Fibroblast of the conjunctiva (primary cell): Measurements from ENCODE around the gene FAM83G.

Source experiments
- DNase-seq: peaks from one replicate; pipeline ENCODE4 v3.0.0-alpha.2; 2010; ENCODE audit warnings: low read depth

Gene FAM83G

DNA sequence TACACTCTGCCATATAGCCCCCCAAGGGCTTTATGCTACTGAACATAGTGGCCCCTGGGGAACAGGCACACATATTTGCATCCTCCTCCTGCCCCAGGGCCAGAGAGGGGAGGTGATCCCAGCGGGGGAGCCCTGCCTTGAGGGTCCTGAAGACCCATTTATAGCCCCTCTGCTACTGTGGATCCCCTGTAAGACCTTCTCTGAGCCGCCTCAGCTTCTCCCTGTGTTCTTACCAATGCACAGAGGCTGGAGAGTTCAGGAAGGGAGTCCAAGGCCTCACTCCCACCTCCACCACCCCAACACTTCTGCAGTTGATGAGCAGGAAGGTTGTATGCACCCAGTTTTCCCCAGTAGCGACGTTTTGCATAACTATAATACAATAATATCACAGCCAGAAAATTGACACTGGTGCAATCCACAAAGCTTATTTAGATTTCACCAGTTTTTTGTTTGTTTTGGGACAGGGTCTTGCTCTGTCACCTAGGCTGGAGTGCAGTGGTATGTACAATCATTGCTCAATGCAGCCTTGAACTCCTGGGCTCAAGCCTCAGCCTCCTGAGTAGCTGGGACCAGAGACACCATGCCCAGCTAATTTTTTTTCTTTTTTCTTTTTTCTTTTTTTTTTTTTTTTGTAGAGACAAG is 1.3 kb upstream of the FAM83G start:
- no peak for DNase-seq

DNA sequence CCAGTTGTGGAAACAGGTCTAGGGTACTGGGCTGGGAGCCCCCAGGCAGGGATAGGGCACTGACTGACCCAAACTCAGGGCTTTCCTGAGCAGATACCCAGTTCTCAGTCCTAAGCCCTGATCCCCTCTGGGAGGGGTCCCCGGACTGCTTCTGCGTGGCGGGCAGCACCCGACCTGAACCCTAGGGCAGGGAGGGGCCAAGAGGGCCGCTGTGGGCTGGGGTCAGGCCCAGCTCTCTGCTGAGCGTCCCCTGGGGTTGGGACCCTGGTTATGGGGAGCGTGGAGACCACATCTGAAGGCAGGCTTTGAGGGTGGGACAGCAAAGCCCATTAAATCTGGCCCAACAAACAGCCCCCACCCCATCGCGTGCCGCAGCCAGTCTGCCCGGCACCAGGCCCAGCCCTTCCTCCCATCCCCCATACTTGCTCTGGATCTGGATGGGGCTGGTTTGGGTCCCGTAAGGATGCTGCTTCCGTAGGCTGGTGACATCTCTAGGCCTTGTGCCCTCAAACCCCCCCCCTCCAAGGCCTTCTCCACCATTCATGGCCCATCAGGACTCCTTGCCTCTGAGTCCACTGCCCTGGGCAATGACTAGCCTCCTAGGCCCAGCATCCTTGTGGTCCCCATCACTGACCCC is 691 bp upstream of the FAM83G start:
- DNase-seq, result no peak

DNA sequence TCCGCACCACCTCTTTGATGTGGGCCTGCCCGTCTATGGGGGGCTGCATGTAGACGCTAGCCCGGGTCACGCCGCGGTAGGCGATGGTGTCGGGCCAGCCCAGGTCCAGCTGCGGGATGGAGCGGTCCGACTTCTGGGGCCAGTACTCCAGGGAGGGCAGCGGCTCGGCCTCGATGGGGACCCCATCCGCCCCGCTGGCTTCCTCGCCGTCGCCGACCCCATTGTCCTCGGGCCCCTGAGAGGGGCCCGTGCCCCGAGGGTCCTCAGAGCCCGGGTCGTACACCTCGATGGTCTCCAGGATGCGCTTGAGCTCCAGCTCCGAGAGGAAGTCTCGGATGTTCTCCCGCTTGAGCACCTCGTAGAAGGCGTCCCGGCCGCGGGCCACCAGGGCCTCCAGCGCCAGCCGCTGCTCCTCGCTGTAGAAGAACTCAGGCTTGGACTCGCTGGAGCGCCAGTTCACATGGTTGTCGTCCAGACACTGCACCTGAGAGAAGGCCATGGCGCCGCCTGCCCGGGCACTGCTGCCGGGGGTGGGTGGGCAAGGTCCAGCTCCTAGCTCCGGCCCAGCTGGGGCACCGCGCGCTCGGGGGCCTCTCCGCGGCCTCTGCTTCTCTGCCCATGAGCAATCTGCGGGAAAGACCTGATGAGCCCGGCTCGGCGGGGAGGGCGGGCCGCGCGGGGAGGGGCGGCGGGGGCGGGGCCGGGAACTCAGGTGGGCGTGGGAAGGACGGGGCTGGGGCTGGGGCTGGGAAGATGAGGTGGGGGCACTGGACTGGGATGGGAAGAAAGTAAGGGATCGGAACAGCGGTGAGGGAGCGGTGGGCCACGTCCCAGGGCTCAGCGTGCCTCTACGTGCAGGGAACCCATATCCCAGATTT is 782 bp downstream of the FAM83G start:
- no peak for DNase-seq

DNA sequence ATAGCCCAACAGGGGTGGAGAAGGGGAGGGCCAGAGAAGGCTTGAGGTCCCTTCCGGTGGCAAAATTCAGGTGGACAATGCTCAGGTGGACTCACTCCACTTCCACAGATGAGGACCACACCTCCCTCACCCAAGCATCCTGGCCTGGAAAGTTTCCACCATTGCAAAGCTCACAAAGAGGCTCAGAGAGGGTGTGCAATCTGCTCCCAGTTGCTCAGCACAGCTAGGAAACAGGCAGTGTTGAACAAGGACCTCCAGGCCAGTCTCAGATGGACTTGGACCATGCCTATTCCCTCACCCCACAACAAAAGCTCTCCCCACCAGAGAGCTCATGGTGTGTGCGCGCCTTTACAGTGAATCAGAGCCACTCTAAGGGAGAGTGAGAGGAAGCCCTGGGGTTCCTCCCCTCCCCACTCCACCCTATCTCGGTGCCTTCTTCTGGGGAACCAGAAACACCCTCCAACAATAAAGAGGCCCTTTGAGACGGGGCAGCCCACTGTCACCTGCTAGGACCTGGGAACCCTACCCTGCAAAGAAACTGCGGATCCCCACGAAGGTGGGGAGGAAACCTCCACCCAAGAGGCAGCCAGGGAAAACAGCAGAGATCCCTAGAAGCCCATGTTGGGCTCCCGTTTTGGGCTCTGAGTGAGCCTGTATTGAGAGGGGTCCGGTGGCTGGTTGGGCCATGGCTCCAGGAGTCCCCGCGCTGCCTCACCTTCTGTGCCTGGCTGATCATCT is 1.6 kb downstream of the FAM83G start:
- no peak for DNase-seq

DNA sequence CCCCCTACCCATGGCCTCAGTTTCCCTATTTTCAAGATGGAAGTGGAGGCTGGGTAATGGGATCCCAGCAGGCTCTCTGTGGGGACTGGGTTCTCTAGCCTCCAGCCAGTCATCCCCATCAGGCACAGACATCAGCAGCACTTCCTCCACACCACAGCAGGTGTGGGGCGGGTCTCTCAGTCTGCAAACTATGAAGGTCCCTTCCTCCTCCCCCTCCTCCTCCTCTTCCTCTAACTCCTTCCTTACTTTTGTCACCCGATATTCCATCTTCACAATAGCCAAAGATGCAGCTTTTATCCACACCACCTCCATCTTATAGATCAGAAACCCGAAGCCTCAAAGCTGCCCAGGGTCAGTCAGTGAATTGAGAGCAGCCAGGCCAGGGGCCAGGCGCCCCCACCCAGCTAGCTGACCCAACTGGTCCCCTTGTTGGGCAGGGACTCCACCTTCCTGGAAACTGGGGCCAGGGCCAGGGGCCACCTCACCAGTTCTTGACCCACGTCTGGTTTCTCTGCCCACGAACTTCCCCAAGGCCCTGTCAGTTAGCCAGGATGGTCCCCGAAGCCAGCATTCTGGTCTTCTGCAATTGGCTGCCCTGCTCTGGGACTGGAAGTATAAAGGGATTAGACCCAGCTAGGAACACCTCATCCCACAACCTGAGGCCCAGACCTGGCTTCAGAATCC is 2.5 kb downstream of the FAM83G start:
- DNase-seq, result no peak

DNA sequence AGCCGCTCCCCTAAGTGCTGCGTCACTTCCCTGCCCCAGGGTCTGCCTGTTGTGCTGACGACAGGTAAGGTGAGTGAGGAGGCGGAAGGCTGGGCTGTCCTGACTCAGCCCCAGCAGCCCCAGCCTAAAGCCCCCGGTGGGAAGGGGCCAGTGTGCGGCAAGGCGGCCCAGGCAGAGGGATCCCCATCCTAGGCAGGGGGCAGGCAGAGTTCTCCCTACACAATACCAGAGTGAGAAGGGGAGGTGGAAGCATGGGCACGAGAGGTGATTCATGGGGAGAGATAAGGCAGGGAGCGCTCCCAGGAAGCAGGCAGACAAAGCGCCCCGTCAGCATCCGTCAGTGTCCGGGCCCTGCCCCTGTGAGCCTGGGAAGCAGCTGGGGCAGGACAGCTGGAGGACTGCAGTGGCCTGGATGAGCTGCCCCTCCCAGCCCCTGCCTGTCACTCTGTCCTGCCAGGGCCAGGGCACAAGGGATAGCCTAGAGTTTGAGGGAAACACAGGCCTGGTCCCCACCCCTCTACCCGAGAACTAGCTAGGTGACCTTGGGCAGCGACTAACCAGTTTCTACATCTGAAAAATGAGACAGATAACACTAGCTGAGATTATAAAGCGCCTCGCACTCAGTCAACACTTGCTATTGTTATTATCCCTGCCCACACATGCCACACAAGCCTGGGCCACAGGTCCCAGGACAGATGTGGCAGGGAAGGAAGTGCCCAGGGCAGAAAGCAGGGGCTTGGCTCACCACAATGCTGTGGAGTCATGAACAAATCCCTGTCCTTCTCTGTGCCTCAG is 3.8 kb downstream of the FAM83G start:
- DNase-seq, result no peak

DNA sequence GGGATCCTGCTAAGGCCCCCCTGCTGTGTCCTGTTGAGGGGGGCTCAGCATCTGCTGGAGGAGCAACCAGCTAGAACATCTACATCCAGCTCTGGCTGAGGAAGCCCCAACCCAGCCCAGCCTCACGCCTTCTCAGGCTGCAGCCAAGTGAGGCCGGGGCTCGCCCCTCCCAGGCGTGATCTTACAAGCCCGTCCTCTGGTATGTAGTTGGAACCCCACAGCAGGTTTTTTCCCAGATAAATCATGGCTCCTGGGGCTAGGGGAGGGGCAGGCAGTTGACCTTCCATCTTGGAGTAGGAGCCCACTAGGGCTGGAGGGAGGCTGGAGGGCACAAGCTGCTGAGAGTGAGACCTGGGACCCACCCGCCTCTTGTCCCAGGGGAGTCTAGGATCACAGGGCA is 4.7 kb downstream of the FAM83G start:
- DNase-seq, result no peak

DNA sequence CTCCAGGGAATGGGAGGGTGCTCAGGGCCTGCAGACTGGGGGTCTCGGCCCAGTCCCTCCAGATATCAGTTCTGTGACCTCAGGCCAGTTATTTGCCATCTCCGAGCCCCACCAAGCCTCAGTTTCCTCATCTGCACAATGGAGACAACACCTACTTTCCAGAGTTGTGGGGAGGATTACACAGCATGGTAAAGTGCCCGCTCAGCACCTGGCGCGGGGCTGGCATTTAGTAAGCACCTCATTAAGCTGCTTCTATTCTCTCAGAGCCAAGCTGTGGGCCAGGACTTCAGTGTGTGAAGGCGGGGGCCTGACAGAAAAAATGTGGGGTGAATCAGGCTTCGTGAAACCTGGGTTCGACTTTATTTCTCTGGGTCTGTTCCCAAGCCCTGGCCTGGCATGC is 5.2 kb downstream of the FAM83G start:
- DNase-seq, result no peak

DNA sequence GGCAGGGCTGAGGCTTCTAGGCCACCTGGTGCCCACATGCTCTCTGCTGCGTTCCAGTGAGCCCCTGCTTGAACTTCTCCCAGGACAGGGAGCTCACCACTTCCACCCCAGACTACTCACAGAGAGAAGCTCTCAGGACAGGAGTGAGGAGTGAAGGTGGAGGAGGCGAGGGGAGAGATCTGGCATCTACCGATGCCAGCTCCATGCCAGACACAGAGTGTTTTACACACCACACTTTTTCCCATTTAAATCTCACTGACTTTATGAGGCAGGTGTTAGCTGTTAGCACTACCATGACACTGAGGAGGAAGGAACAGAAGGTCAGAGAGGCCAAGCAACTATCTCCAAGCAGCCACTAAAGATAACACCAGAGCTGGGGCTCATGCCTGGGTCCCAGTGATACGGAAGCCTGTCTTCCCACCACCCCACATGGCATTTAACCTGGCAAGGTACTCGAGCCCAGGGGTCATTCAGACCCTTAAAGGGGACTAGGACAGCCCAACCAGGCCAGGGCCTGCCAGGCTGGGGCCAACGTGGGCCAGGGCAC is 6.8 kb downstream of the FAM83G start:
- no peak for DNase-seq

DNA sequence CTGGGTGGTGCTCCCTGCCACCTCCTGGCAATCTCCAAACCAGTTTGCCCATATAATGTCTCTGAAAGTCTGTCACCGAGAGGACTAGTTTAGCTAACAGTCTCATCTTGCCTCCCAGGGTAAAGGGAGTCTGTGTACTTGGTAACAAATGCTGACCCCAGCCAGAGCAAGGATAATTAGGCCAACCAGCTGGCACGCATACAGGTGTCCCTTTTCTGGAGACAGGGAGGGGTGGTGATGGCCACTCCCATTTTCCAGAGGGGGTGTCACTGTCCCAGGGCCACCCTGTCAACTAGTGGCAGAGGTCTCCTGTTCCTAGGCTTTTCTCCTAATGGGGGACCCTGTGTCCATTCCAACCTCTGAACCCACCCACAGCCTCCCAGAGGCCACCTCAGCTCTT is 8.1 kb downstream of the FAM83G start:
- DNase-seq, result no peak

DNA sequence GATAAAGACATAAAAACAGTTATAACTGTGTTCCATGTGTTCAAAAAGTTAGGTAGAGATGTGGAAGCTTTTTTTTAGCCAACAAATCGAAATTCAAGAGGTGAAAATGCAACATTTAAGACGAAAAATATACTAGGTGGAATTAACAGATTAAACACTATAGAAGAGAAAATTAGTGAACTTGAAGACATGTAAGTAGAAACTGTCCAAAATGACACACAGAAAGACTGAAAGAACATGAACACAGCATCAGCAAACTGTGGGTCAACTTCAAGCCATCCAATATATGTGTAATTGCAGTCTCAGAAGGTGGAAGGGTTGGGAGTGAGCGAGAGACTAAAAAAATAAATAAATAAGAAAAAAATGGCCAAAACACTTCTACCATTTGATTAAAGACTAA is 9.3 kb downstream of the FAM83G start:
- DNase-seq, result no peak

DNA sequence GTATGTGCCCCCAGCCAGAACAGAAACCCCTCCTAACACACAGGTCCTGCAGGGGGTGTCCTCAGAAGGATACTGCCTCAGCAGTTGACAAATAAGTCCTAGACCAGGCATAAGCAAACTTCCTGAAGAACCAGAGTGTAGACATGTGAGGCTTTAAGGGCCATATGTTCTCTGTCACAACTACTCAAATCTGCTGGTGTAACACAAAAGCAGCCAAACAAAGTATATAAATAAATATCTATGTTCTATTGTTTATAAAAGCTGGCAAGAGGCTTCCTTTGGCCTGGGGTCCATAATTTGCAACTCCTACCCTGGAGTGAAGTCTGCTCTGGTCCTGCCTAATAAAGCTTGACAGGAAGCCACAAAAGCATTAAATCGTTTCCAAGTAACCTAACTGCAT is 9.9 kb downstream of the FAM83G start:
- no peak for DNase-seq

DNA sequence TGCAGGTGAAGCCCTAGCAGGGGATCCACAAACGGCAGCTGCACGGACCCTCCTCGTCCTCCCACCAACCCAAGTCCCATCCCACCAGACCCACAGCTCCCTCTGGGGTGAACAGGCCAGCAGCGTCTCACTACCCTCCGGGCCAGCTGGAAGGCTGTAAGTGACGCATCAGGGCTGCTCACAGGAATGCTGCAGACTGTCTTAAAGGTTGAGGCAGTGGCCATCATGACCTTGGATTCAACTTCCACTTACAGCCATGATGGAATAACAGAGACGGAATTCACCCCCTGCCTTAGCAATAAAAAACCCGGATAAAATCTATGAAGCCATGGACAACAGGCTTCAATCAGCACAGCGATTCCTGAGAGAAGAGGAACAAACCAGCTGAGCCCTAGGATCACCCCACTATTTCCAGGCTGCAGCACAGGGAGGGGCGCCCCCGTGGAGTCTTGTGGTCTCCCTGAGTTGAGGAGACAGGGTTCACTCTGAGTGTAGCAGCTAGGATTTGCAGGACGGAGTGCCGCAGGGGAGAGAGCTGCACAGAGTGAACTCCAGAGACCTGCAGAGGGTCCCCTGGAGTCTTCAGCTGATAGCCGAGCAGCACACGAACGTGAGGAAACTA is 10.5 kb downstream of the FAM83G start:
- no peak for DNase-seq

DNA sequence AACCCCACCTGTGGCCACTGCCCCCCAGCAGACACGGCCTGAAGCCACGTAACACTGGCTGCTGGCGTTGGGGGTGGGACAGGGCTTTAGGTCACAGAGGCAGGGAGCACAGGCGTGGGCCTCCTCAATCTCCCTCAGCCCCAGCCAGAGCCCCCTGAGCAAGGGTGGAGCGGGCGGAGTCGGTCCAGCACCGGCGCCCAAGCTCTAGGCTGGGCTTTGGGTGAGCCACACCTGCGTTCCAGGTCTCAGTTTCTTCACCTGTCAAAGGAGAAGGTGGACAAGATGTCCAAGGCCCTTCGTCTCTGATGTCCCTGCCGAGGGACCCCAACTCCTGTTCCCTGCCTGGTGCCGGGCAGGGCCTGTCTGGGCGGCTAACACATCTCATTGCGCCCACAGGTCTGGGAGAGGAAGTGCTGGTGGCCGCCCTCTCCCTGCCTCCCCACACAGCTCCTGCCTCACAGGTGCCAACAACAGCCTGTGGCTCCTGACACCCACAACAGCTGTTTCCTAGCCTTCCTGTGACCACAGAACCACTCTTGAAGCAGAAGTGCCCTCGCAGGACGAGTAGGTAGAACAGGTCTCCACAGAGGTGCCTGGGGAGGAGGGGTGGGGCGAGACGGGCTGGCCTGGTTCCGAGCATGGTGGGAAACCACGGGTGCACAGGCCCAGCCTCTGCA is 12.0 kb downstream of the FAM83G start:
- DNase-seq, result no peak

DNA sequence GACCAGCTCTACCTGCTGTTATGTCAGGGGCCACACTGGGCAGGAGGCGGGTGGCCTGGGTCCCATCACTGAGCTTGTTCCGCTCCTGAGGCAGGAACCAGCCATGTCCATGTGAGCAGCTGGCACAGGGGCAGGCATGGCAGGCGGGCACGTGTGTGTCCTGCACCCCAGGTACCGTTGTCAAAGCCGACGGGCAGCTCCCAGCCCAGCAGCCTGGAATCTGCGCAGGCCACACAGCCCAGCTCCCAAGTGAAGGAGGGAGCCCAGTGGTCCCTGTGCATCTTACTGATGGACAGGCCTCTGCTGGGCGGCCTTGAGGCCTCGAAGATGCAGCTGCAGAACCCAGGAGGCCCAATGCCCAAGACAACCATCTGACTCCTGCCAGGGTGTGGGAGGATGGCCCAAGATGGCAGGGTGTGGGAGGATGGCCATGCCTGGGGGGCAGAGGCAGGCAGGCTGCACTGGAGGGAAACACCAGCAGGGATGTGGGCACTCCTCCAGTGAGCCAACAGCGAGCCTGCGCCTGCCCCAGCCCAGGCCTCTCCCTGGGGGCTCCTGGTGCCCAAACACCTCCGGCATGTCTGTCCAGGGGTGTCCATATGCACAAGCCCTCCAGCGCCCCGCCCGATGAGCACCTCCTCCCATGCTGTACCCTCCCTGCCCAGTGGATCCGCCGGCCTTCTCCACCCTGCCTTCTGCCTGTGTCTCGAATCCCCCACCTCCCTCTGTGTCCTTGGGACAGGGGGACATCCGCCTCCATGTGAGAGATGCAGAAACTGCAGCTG is 12.8 kb downstream of the FAM83G start:
- DNase-seq, result no peak

DNA sequence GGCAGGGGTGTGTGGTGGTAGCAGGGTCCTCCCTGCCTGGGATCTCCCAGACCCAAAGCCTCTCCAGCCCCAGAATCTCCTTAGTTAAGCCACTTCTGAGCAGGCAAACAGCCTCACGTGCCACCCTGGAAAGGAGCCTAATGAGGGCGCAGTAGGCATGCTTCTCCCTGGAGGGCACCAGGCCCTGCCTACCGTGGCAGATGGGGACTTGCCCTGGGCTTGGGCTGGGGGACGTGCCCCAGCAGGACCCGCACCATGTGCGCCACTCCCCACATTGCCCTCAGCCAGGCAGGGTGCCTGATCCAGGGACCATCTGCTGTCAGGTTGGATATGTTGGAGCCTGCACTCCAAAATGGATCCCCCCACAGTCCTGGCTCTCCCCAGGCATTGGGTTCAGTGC is 14.2 kb downstream of the FAM83G start:
- no peak for DNase-seq

DNA sequence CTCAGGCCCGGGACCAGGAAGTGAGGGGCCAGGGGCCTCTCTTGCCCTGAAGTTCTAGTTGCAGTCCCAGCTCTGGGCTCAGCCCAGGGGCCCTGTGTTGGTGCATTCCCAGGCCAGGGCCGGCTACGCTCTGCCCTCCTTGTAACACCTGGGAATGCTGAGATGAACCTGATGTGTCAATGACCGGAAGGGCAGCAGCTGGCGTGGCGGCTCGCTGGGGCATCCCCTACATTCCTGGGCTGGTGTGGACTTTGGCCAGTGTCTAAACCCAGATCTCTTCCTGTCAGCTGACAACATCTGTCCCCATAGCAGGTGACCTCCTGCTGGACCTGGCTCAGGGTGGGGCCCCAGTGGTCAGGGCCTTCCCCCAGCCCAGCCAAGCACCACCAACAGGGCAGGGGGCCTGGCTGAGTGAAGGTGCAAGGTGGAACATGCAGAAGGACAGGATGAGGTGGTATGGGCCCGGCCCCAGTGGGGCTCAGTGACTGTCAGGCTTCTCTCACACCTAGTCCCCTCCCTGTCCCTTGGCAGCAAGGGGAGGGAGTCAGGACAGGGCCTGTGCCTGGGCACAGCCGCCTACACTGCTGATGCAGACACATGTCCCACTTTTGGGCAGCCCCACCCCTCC is 15.9 kb downstream of the FAM83G start:
- DNase-seq, result no peak

DNA sequence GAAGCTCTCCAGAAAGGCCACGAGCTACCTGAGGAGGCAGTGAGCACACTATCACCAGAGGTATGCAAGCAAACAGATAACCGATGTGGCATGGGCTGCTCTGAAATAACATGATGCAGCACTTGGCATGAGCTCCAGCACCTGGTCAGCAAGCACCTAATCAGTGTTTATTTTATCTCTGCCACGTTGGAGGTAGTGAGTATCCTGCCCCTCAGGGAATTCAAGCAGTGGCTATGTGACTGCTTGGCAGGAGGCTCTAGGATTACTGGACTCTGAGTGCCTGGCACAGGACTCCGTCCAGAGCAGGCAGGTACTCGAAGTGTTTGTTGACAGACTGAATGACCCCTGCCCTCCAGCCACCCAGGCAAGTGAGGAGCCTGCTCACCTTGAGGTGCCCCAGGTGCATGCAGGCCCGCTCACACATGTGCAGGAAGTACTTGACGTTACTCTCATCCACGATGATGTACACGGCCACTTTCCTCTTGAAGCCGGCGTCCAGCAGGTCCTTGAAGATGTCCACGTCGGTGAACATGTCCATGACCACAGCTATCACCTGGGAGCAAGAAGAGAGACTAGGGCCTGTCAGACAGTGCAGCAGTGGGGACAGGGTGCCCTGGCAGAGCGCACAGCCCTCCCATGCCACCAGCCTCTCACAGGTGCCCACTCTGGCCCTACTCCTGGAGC is 16.6 kb downstream of the FAM83G start:
- no peak for DNase-seq
